GM21737 (cell line): ENCODE data around the gene HSPG2.

ENCODE experiments used
- ATAC-seq: cut with Tn5 transposase; IDR thresholded peaks from one replicate; pipeline ENCODE4 v1.9.1; 2021; ENCODE audit warnings: mild to moderate bottlenecking, moderate library complexity; ENCODE audit not compliant: unreplicated experiment

Gene HSPG2

GRCh38 chr1:21867451-21867996 lies 69.6 kb downstream of the HSPG2 start:
- no peak for ATAC-seq

- peak; percentile 6 for ATAC-seq
Measured at GRCh38 chr1:21866707-21867043, 70.4 kb downstream of the HSPG2 start.

- peak; percentile 66 for ATAC-seq
Measured at GRCh38 chr1:21865943-21866706, 71.0 kb downstream of the HSPG2 start.

GRCh38 chr1:21865609-21865942 lies 71.5 kb downstream of the HSPG2 start:
- no peak for ATAC-seq

- no peak for ATAC-seq
Measured at GRCh38 chr1:21864730-21865129, 72.4 kb downstream of the HSPG2 start.

GRCh38 chr1:21863981-21864380 lies 73.1 kb downstream of the HSPG2 start:
- ATAC-seq, result no peak

GRCh38 chr1:21861602-21862429 lies 75.3 kb downstream of the HSPG2 start:
- no peak for ATAC-seq

- no peak for ATAC-seq
Measured at GRCh38 chr1:21860971-21861370, 76.1 kb downstream of the HSPG2 start.

GRCh38 chr1:21859669-21860179 lies 77.4 kb downstream of the HSPG2 start:
- ATAC-seq, result no peak

- ATAC-seq, result no peak
Measured at GRCh38 chr1:21857840-21858670, 79.1 kb downstream of the HSPG2 start.

- no peak for ATAC-seq
Measured at GRCh38 chr1:21857142-21857839, 79.8 kb downstream of the HSPG2 start.

GRCh38 chr1:21855257-21856096 lies 81.6 kb downstream of the HSPG2 start:
- no peak for ATAC-seq

- ATAC-seq, result no peak
Measured at GRCh38 chr1:21854751-21855131, 82.4 kb downstream of the HSPG2 start.

GRCh38 chr1:21854090-21854750 lies 82.9 kb downstream of the HSPG2 start:
- ATAC-seq, result no peak

GRCh38 chr1:21853131-21853427 lies 84.0 kb downstream of the HSPG2 start:
- no peak for ATAC-seq

- ATAC-seq, result peak; percentile 52
Measured at GRCh38 chr1:21852282-21853130, 84.6 kb downstream of the HSPG2 start.

GRCh38 chr1:21851430-21852250 lies 85.5 kb downstream of the HSPG2 start:
- ATAC-seq, result no peak
